ENCODE measurements around the gene SIX3.

DNA sequence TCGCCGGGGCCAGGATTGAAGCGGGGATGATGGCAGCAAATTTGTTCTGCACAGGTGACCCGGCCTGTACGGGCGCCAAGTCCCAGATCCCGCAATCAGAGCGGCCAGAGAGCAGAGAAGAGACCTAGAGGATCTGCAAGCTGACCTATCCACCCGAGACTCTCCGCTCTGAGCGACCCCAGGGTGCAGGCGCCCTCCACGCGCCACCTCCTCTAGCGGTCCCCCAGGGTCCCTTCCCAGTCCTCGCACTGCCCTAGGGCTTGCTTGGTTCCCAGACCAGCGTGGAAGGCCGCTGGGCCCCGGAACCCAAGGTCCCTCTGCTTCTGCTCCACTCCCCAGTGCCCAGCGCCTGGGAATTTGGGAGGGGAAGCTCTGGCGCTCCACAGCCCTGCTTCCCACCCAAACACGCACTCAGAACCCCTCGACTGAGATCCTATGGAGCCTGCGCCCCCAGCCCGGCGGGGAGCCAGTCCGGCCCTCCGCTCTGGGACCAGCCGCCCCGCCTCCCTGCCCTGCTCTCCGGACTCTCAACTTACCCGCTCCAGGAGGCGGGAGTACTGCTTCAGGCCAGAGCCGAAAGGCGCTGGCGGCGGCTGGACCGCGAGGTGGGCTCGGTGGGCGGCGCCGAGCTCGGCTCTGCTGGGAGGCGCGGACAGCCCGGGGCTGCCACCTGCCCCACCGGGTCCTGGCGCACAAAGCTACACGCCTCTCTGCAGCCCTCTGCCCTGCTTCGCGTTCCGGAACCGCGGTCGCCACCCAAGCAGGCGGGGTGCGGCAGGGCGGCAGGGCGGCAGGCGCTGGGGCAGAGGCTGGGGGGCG is 3.0 kb upstream of the SIX3 start:
- TF ChIP-seq CREB1 (IDR thresholded peaks at IDR 0.05; ENCODE audit: low read depth) (no peak), USF1 (IDR thresholded peaks at IDR 0.05) (no peak), MAX (IDR thresholded peaks at IDR 0.05) (0 out of 2 replicates have a peak, but pooled peaks have one; percentile 14)
- TF ChIP-seq, protein P1, sequence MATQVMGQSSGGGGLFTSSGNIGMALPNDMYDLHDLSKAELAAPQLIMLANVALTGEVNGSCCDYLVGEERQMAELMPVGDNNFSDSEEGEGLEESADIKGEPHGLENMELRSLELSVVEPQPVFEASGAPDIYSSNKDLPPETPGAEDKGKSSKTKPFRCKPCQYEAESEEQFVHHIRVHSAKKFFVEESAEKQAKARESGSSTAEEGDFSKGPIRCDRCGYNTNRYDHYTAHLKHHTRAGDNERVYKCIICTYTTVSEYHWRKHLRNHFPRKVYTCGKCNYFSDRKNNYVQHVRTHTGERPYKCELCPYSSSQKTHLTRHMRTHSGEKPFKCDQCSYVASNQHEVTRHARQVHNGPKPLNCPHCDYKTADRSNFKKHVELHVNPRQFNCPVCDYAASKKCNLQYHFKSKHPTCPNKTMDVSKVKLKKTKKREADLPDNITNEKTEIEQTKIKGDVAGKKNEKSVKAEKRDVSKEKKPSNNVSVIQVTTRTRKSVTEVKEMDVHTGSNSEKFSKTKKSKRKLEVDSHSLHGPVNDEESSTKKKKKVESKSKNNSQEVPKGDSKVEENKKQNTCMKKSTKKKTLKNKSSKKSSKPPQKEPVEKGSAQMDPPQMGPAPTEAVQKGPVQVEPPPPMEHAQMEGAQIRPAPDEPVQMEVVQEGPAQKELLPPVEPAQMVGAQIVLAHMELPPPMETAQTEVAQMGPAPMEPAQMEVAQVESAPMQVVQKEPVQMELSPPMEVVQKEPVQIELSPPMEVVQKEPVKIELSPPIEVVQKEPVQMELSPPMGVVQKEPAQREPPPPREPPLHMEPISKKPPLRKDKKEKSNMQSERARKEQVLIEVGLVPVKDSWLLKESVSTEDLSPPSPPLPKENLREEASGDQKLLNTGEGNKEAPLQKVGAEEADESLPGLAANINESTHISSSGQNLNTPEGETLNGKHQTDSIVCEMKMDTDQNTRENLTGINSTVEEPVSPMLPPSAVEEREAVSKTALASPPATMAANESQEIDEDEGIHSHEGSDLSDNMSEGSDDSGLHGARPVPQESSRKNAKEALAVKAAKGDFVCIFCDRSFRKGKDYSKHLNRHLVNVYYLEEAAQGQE (IDR thresholded peaks at IDR 0.05; ENCODE audit: low read depth) = no peak
